ENCODE data around the gene BCL2.

Gene BCL2

GRCh38 chr18:63112706-63113105, 206.9 kb downstream of the BCL2 start:
- Histone ChIP-seq H3K4me3 (ENCODE audit: low read depth, low read length) (no peak overlapping the region), H3K9ac (no peak overlapping the region), H3K4me1 (no peaks in the 10 kb centered on the region), H3K4me2 (ENCODE audit: low read length) (no peak overlapping the region), H3K27ac (no peak overlapping the region), H3K27me3 (ENCODE audit: control insufficient read depth, insufficient read depth, low read length) (no peaks in the 10 kb centered on the region), H3K79me2 (no peaks in the 10 kb centered on the region), H2AFZ (no peak overlapping the region), H3K9me3 (ENCODE audit: control insufficient read depth, low read length) (no peaks in the 10 kb centered on the region), H3K36me3 (ENCODE audit: control insufficient read depth, insufficient read depth, low read length) (no peaks in the 10 kb centered on the region)
- no peak for TF ChIP-seq CTCF (IDR thresholded peaks at IDR 0.05)

GRCh38 chr18:63111671-63112402, 207.7 kb downstream of the BCL2 start:
- no peaks in the 10 kb centered on the region for H3K27me3 ChIP-seq (ENCODE audit: control insufficient read depth, insufficient read depth, low read length)
- H3K4me2 ChIP-seq (ENCODE audit: low read length): no peak overlapping the region
- H3K79me2 ChIP-seq: no peaks in the 10 kb centered on the region
- H2AFZ ChIP-seq: no peak overlapping the region
- H3K36me3 ChIP-seq (ENCODE audit: control insufficient read depth, insufficient read depth, low read length): no peaks in the 10 kb centered on the region
- no peak overlapping the region for H3K4me3 ChIP-seq (ENCODE audit: low read depth, low read length)
- no peaks in the 10 kb centered on the region for H3K9me3 ChIP-seq (ENCODE audit: control insufficient read depth, low read length)
- no peaks in the 10 kb centered on the region for H3K4me1 ChIP-seq
- no peak for TF ChIP-seq CTCF (IDR thresholded peaks at IDR 0.05)
- no peak overlapping the region for H3K9ac ChIP-seq
- no peak overlapping the region for H3K27ac ChIP-seq

- Histone ChIP-seq H3K9ac (no peak overlapping the region), H3K9me3 (ENCODE audit: control insufficient read depth, low read length) (no peaks in the 10 kb centered on the region)
- TF ChIP-seq CTCF (IDR thresholded peaks at IDR 0.05): no peak
Measured at GRCh38 chr18:63109802-63110201, 209.8 kb downstream of the BCL2 start.

GRCh38 chr18:63109022-63109421, 210.5 kb downstream of the BCL2 start:
- TF ChIP-seq CTCF (IDR thresholded peaks at IDR 0.05): no peak
- H3K4me3 ChIP-seq (ENCODE audit: low read depth, low read length): no peak overlapping the region
- H2AFZ ChIP-seq: no peak overlapping the region
- H3K4me2 ChIP-seq (ENCODE audit: low read length): no peak overlapping the region
- no peak overlapping the region for H3K27ac ChIP-seq
- H3K36me3 ChIP-seq (ENCODE audit: control insufficient read depth, insufficient read depth, low read length): no peaks in the 10 kb centered on the region
- H3K27me3 ChIP-seq (ENCODE audit: control insufficient read depth, insufficient read depth, low read length): no peaks in the 10 kb centered on the region
- H3K9ac ChIP-seq: no peak overlapping the region
- H3K4me1 ChIP-seq: peaks cover 5% of the 10 kb centered on the region
- H3K79me2 ChIP-seq: no peaks in the 10 kb centered on the region
- H3K9me3 ChIP-seq (ENCODE audit: control insufficient read depth, low read length): no peaks in the 10 kb centered on the region

More at GRCh38 chr18:63109802-63110201, 209.8 kb downstream of the BCL2 start:
- Histone ChIP-seq H3K4me1 (peaks cover 5% of the 10 kb centered on the region), H3K27me3 (ENCODE audit: control insufficient read depth, insufficient read depth, low read length) (no peaks in the 10 kb centered on the region), H2AFZ (no peak overlapping the region), H3K79me2 (no peaks in the 10 kb centered on the region), H3K4me2 (ENCODE audit: low read length) (no peak overlapping the region), H3K27ac (no peak overlapping the region), H3K36me3 (ENCODE audit: control insufficient read depth, insufficient read depth, low read length) (no peaks in the 10 kb centered on the region), H3K4me3 (ENCODE audit: low read depth, low read length) (no peak overlapping the region)

- Histone ChIP-seq H2AFZ (no peak overlapping the region), H3K27ac (no peak overlapping the region), H3K9me3 (ENCODE audit: control insufficient read depth, low read length) (no peaks in the 10 kb centered on the region), H3K36me3 (ENCODE audit: control insufficient read depth, insufficient read depth, low read length) (no peaks in the 10 kb centered on the region), H3K9ac (no peak overlapping the region), H3K79me2 (no peaks in the 10 kb centered on the region), H3K4me3 (ENCODE audit: low read depth, low read length) (no peak overlapping the region), H3K27me3 (ENCODE audit: control insufficient read depth, insufficient read depth, low read length) (no peaks in the 10 kb centered on the region), H3K4me1 (peaks cover 5% of the 10 kb centered on the region), H3K4me2 (ENCODE audit: low read length) (no peak overlapping the region)
- no peak for TF ChIP-seq CTCF (IDR thresholded peaks at IDR 0.05)
Measured at GRCh38 chr18:63107931-63108330, 211.6 kb downstream of the BCL2 start.

Data from parathyroid adenoma (tissue), 2 donors.